K562 (cell line): Measurements from ENCODE around the gene REEP3. TPM values are rescaled to one million over a fixed set of nuclear protein-coding genes. Genes with fewer than 3 reads are reported as not detected.

Experiments used
- AFF1 ChIP-seq, 2 experiments: fragments of 450-650 bp; IDR thresholded peaks; 2 replicates each; pipeline ENCODE4 v1.6.1; 2018; ENCODE audit warnings: mild to moderate bottlenecking in 2 of 2, low read depth in 1 of 2; ENCODE audit not compliant: partially characterized antibody in 2 of 2
- BHLHE40 ChIP-seq: IDR thresholded peaks from 2 replicates; pipeline ENCODE4 v1.6.1; 2011; ENCODE audit warnings: low read length, improper control_type of control experiment
- ETS2 ChIP-seq: IDR thresholded peaks from 2 replicates; pipeline ENCODE4 v1.6.1; 2016; ENCODE audit warnings: borderline replicate concordance, missing genetic modification characterization, mild to moderate bottlenecking, moderate library complexity, missing compliant biosample characterization; ENCODE audit not compliant: poor library complexity, severe bottlenecking
- GABPB2 ChIP-seq: fragments of 250-450 bp; sonication (Bioruptor Pico); conservative IDR thresholded peaks from 2 replicates; pipeline ENCODE4 v1.5.1; 2021; ENCODE audit warnings: mild to moderate bottlenecking
- HES1 ChIP-seq: fragments of 450-650 bp; IDR thresholded peaks from 2 replicates; pipeline ENCODE4 v1.6.1; 2016; ENCODE audit warnings: low read depth, mild to moderate bottlenecking, moderate library complexity
- HNRNPH1 ChIP-seq: fragments of 200-400 bp; formaldehyde crosslinking; optimal IDR thresholded peaks from 2 replicates; pipeline ENCODE3; 2017; ENCODE audit warnings: low read depth, mild to moderate bottlenecking, low read length, moderate library complexity
- HNRNPUL1 ChIP-seq: fragments of 200-400 bp; formaldehyde crosslinking; IDR thresholded peaks from 2 replicates; pipeline ENCODE4 v1.6.1; 2017; ENCODE audit warnings: low read length
- ID3 ChIP-seq, 2 experiments: fragments of 250-450 bp in 1 of 2; fragments of 450-650 bp in 1 of 2; sonication (Bioruptor Pico) in 1 of 2; IDR thresholded peaks; 2 replicates each; pipeline versions ENCODE4 v1.6.1 to v1.8.0; 2016 to 2021; ENCODE audit warnings: mild to moderate bottlenecking in 2 of 2, moderate library complexity in 2 of 2, missing compliant biosample characterization in 1 of 2, missing genetic modification characterization in 1 of 2
- IFI16 ChIP-seq: fragments of 250-450 bp; sonication (Bioruptor Pico); IDR thresholded peaks from 2 replicates; pipeline ENCODE4 v2.1.2; 2022; ENCODE audit warnings: mild to moderate bottlenecking, inconsistent platforms
- JUND ChIP-seq, 2 experiments: IDR thresholded peaks; 2 replicates in 1 of 2; 3 replicates in 1 of 2; pipeline ENCODE4 v1.6.1; 2011; ENCODE audit warnings: borderline replicate concordance in 2 of 2, low read depth in 2 of 2, low read length in 2 of 2, improper control_type of control experiment in 1 of 2, missing biosample characterization in 1 of 2, missing genetic modification characterization in 1 of 2, missing genetic modification reagents in 1 of 2
- KLF1 ChIP-seq: fragments of 450-650 bp; IDR thresholded peaks from 2 replicates; pipeline ENCODE4 v1.6.1; 2016; ENCODE audit warnings: missing genetic modification characterization, missing compliant biosample characterization
- NCOA1 ChIP-seq: fragments of 450-650 bp; IDR thresholded peaks from 2 replicates; pipeline ENCODE4 v1.6.1; 2016; ENCODE audit warnings: low read depth
- NR0B1 ChIP-seq: fragments of 450-650 bp; IDR thresholded peaks from one replicate; pipeline ENCODE4 v1.6.1; 2018; ENCODE audit warnings: mild to moderate bottlenecking, moderate library complexity; ENCODE audit not compliant: partially characterized antibody
- WHSC1 ChIP-seq: IDR thresholded peaks from one replicate; pipeline ENCODE4 v1.6.1; 2012; ENCODE audit warnings: low read length, control low read depth, inconsistent platforms
- ZBTB33 ChIP-seq: sonication (generic); formaldehyde crosslinking; IDR thresholded peaks from 2 replicates; pipeline ENCODE4 v1.8.1; 2023; ENCODE audit warnings: mild to moderate bottlenecking, missing genetic modification reagents
- ZNF146 ChIP-seq: IDR thresholded peaks from one replicate; pipeline ENCODE4 v1.6.1; 2018; ENCODE audit warnings: missing compliant biosample characterization; ENCODE audit not compliant: unreplicated experiment
- polyA plus RNA-seq, 8 experiments: library from polyadenylated mRNA; depleted of rRNA in 4 of 8; stranded (reverse) in 5 of 8; unstranded in 3 of 8; fragments of >200 nt; fragmentation: Nextera tagmentation in 2 of 8; fragmentation: Illumina TruSeq in 1 of 8; extraction: Ambion mirVana in 2 of 8; extraction: Trizol in 1 of 8; gene quantifications; 2 replicates each; pipeline versions ENCODE4 v1.2.1 to v1.2.3, GENCODE V29; 2011 to 2014; ENCODE audit warnings: inconsistent platforms in 1 of 8, missing spikeins in 1 of 8
- total RNA-seq, 7 experiments: library from RNA; depleted of rRNA in 6 of 7; stranded (reverse); fragments of >200 nt in 6 of 7; fragmentation: Illumina TruSeq in 2 of 7; extraction: Trizol in 2 of 7; gene quantifications; 2 replicates each; pipeline versions ENCODE4 v1.2.1 to v1.2.3, GENCODE V29; 2011 to 2021; ENCODE audit warnings: low replicate concordance in 1 of 7

The REEP3 gene
- total and polyA plus RNA-seq, 9 of the 15 experiments (the other 6 are each of a cell fraction or from before 2014, with no cell fraction given), result 3.4 to 13.4 (median 9.2) TPM

GRCh38 chr10:63520500-63521415, at the start of gene REEP3 (continued):
- no peak for TF ChIP-seq JUND (IDR thresholded peaks at IDR 0.05; ENCODE audit: borderline replicate concordance, low read depth, low read length)
- 0 out of 3 replicates have a peak, but pooled peaks have one; percentile 20 for TF ChIP-seq JUND (tag; IDR thresholded peaks at IDR 0.05; ENCODE audit: borderline replicate concordance, low read depth, low read length)
- no peak for TF ChIP-seq HNRNPH1
- TF ChIP-seq ZNF146, result peak; percentile 0
- TF ChIP-seq HES1, result no peak
- no peak for TF ChIP-seq WHSC1
- no peak for TF ChIP-seq IFI16 (CRISPR knock-in tag)
- TF ChIP-seq ZBTB33, result 0 out of 2 replicates have a peak, but pooled peaks have one; percentile 40
- TF ChIP-seq ETS2, result no peak
- TF ChIP-seq NCOA1, result no peak
- no peak for TF ChIP-seq NR0B1
- no peak for TF ChIP-seq GABPB2 (CRISPR knock-in tag)
- TF ChIP-seq HNRNPUL1, result no peak
- TF ChIP-seq ID3 (CRISPR knock-in tag; IDR thresholded peaks at IDR 0.05), result no peak
- peak; percentile 24; the same call in 1 of the 2 replicates for TF ChIP-seq ID3 (tag; IDR thresholded peaks at IDR 0.05)
- peak in 1 of 2 experiments; percentile 29 for TF ChIP-seq AFF1 (IDR thresholded peaks at IDR 0.05; ENCODE audit: low read depth in 1 of 2, partially characterized antibody in 2 of 2)
- no peak for TF ChIP-seq KLF1 (tag)
- 0 out of 2 replicates have a peak, but pooled peaks have one; percentile 3 for TF ChIP-seq BHLHE40
